GM12878 (cell line): ENCODE measurements around the gene FAM50A. TPM values are rescaled to one million over a fixed set of nuclear protein-coding genes. Genes with fewer than 3 reads are reported as not detected.

Experiments used
- ATAC-seq: fragments of 200-7000 bp; cut with Tn5 transposase; 3 replicates; pipeline ENCODE4 v1.9.1; 2020; ENCODE audit warnings: mild to moderate bottlenecking, moderate library complexity
- BruUV-seq: library from RNA; stranded (reverse); fragments of 400-500 nt; replicated peaks from 2 replicates; lab custom pipeline; 2021; lab: Mats Ljungman, UMichigan
- CTCF ChIA-PET: fragments of 300-600 bp; sonication (Branson Sonifier 250); formaldehyde crosslinking; extraction: SDS; loops from one replicate; lab custom pipeline; 2021; ENCODE audit warnings: inconsistent platforms; lab: Yijun Ruan, JAX
- POLR2A ChIA-PET: fragments of 350-600 bp; formaldehyde crosslinking; extraction: SDS; loops from one replicate; lab custom pipeline; 2021; ENCODE audit warnings: inconsistent platforms; lab: Charles Lee
- RAD21 ChIA-PET: fragments of 300-600 bp; sonication (Branson Sonifier 250); formaldehyde crosslinking; loops from one replicate; lab custom pipeline; 2023; ENCODE audit warnings: antibody characterized with exemption; ENCODE audit not compliant: unreplicated experiment; lab: Charles Lee
- SMC1A ChIA-PET: fragments of 300-600 bp; sonication (Branson Sonifier 250); formaldehyde crosslinking; loops from one replicate; lab custom pipeline; 2023; ENCODE audit not compliant: unreplicated experiment, uncharacterized antibody; lab: Charles Lee
- DNase-seq: peaks from one replicate; pipeline ENCODE4 v3.0.0-alpha.2; 2011; ENCODE audit warnings: low read depth, low spot score
- FAIRE-seq: peaks from 3 replicates; lab custom pipeline; 2011; peaks lifted over from hg19 to GRCh38; lab: Jason Lieb, UNC
- H2AFZ ChIP-seq: 2 replicates; pipeline ENCODE4 v1.6.0; 2011; ENCODE audit warnings: low read depth, low read length, control low read depth; ENCODE audit not compliant: control insufficient read depth
- H3K27ac ChIP-seq: 2 replicates; pipeline ENCODE4 v1.5.1; 2011; ENCODE audit warnings: control low read depth; ENCODE audit not compliant: control insufficient read depth, insufficient read depth
- H3K27me3 ChIP-seq, 2 experiments: replicated peaks in 1 of 2; 2 replicates each; pipeline versions ENCODE4 v1.6.0 to v1.6.1; 2011; ENCODE audit warnings: low read length in 1 of 2; ENCODE audit not compliant: control insufficient read depth in 2 of 2, insufficient read depth in 2 of 2
- H3K36me3 ChIP-seq, 2 experiments: 2 replicates each; pipeline ENCODE4 v1.5.1; 2011; ENCODE audit warnings: low read length in 1 of 2; ENCODE audit not compliant: control insufficient read depth in 2 of 2, insufficient read depth in 2 of 2
- H3K4me1 ChIP-seq: 2 replicates; pipeline ENCODE4 v1.6.1; 2011; ENCODE audit warnings: mild to moderate bottlenecking, low read length, moderate library complexity, mixed read lengths; ENCODE audit not compliant: control insufficient read depth, insufficient read depth
- H3K4me2 ChIP-seq: 2 replicates; pipeline ENCODE4 v1.6.0; 2011; ENCODE audit warnings: control low read depth; ENCODE audit not compliant: control insufficient read depth, insufficient read depth
- H3K4me3 ChIP-seq: fragments of 200-600 bp; sonication (generic); 2 replicates; pipeline ENCODE4 v1.5.1; 2016
- H3K79me2 ChIP-seq: 2 replicates; pipeline ENCODE4 v1.6.0; 2011; ENCODE audit warnings: low read length; ENCODE audit not compliant: control insufficient read depth, insufficient read depth
- H3K9ac ChIP-seq: 2 replicates; pipeline ENCODE4 v1.8.0; 2011; ENCODE audit warnings: low read length, control low read depth, mixed read lengths; ENCODE audit not compliant: control insufficient read depth, insufficient read depth
- H3K9me3 ChIP-seq: replicated peaks from 3 replicates; pipeline ENCODE4 v1.5.1; 2011; ENCODE audit warnings: mild to moderate bottlenecking, low read length; ENCODE audit not compliant: control insufficient read depth, insufficient read depth
- H4K20me1 ChIP-seq: 2 replicates; pipeline ENCODE4 v1.6.0; 2011; ENCODE audit not compliant: control insufficient read depth, insufficient read depth
- E2F8 ChIP-seq: fragments of 450-650 bp; IDR thresholded peaks from 2 replicates; pipeline ENCODE4 v1.6.1; 2018; ENCODE audit warnings: mild to moderate bottlenecking, low read depth, moderate library complexity; ENCODE audit not compliant: partially characterized antibody
- KDM1A ChIP-seq: fragments of 200-600 bp; sonication (generic); IDR thresholded peaks from 2 replicates; pipeline ENCODE4 v1.6.1; 2016; ENCODE audit warnings: borderline replicate concordance
- MXI1 ChIP-seq: fragments of 150-350 bp; IDR thresholded peaks from 2 replicates; pipeline ENCODE4 v1.6.1; 2011; ENCODE audit warnings: low read depth, mild to moderate bottlenecking, inconsistent platforms, low read length, improper control_type of control experiment
- MYC ChIP-seq: IDR thresholded peaks from 2 replicates; pipeline ENCODE4 v1.6.1; 2011; ENCODE audit warnings: mild to moderate bottlenecking, low read length, moderate library complexity, inconsistent platforms; ENCODE audit not compliant: insufficient read depth, insufficient replicate concordance, insufficient read length, severe bottlenecking
- RBBP5 ChIP-seq: fragments of 200-600 bp; sonication (generic); conservative IDR thresholded peaks from 2 replicates; pipeline ENCODE4 v1.6.1; 2016
- SPI1 ChIP-seq: IDR thresholded peaks from 2 replicates; pipeline ENCODE4 v1.6.1; 2011; ENCODE audit warnings: low read depth, mild to moderate bottlenecking, low read length, moderate library complexity, borderline replicate concordance; ENCODE audit not compliant: insufficient read depth
- ZNF622 ChIP-seq: fragments of 450-650 bp; IDR thresholded peaks from 2 replicates; pipeline ENCODE4 v1.6.1; 2017; ENCODE audit warnings: mild to moderate bottlenecking, inconsistent platforms
- WGBS: methylation state at CpG from one replicate; pipeline ENCODE4 v1.1.6; 2016; ENCODE audit warnings: low lambda C conversion rate; ENCODE audit not compliant: insufficient replicate concordance, insufficient coverage; ENCODE audit errors: missing lambda C conversion rate; 5-methylcytosine and 5-hydroxymethylcytosine counted together
- in situ Hi-C: fragments of 300-500 bp; cut with MboI; formaldehyde crosslinking; loops from 9 replicates; pipeline ENCODE4 v1.14.3; 2018; ENCODE audit warnings: mixed read lengths
- intact Hi-C: fragments of 100-400 bp; cut with micrococcal nuclease; formaldehyde crosslinking; loops from one replicate; pipeline ENCODE4 v1.14.2; 2022; ENCODE audit not compliant: unreplicated experiment
- polyA plus RNA-seq, 11 experiments: library from polyadenylated mRNA; depleted of rRNA in 4 of 11; unstranded in 6 of 11; stranded (reverse) in 5 of 11; fragments of >200 nt; fragmentation: Nextera tagmentation in 4 of 11; fragmentation: Illumina TruSeq in 1 of 11; extraction: Ambion mirVana in 4 of 11; extraction: Trizol in 1 of 11; gene quantifications; 1 replicate in 1 of 11; 2 replicates in 10 of 11; pipeline versions ENCODE4 v1.2.1 to v1.2.3, GENCODE V29; 2011 to 2016; ENCODE audit warnings: inconsistent platforms in 2 of 11, missing spikeins in 2 of 11, low read depth in 1 of 11
- total RNA-seq, 4 experiments: library from RNA; depleted of rRNA in 3 of 4; stranded (reverse); fragments of >200 nt in 3 of 4; fragmentation: Illumina TruSeq in 1 of 4; extraction: Trizol in 1 of 4; gene quantifications; 2 replicates each; pipeline versions ENCODE4 v1.2.1 to v1.2.3, GENCODE V29; 2013 to 2021

Gene FAM50A
- total and polyA plus RNA-seq, 10 of the 15 experiments (the other 5 are each of a cell fraction or from before 2014, with no cell fraction given), result 4.2 to 46.7 (median 34.6) TPM

DNA sequence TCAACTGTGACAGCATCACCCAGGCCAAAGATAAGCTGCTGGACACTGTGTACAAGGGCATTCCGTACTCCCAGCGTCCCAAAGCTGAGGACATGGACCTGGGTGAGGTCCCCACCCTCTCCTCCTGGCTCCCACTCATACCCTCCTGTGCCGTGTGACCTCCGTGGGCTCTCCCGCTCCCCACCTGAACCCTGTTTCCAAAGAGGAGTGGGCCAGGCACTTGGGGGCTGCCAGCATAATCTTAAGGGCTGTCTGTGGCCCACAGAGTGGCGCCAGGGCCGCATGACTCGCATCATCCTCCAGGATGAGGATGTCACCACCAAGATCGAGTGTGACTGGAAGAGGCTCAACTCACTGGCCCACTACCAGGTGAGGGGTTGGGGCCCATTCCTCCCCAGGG is 25.2 kb downstream of the FAM50A start:
- ChIA-PET POLR2A (no interaction called here), CTCF (interaction anchor here (0.7 kb wide), 1 partner anchor 948 kb away, joined by 4 read pairs; no protein-coding TSS in a partner anchor), SMC1A (no interaction called here), RAD21 (no interaction called here)
- ATAC-seq, result no peak
- in situ Hi-C loops (no loop called here), intact Hi-C loops (no loop called here)
- DNase-seq, result no peak
- Histone ChIP-seq H3K36me3 (peaks cover 0 to 2% of the 10 kb centered on the region in 2 experiments; a peak in 3 of 4 replicates), H3K9me3 (no peaks in the 10 kb centered on the region; the same call in 2 of the 3 replicates), H3K27me3 (no peaks in the 10 kb centered on the region), H3K4me2 (no peak overlapping the region), H3K79me2 (no peaks in the 10 kb centered on the region), H3K4me3 (no peak overlapping the region), H4K20me1 (no peaks in the 10 kb centered on the region), H3K4me1 (no peaks in the 10 kb centered on the region), H2AFZ (no peak overlapping the region), H3K9ac (no peak overlapping the region), H3K27ac (no peak overlapping the region)
- FAIRE-seq, result no peak
- no peak for TF ChIP-seq MXI1
- no peak for TF ChIP-seq E2F8
- TF ChIP-seq SPI1, result no peak
- TF ChIP-seq RBBP5, result no peak
- no peak for TF ChIP-seq MYC
- no peak for TF ChIP-seq KDM1A
- no peak for TF ChIP-seq ZNF622
- BruUV-seq, result no TSS peak
- 52% methylated on average over 9 of the region's 9 CpGs for WGBS
